ENCODE results near the gene NREP.

DNA sequence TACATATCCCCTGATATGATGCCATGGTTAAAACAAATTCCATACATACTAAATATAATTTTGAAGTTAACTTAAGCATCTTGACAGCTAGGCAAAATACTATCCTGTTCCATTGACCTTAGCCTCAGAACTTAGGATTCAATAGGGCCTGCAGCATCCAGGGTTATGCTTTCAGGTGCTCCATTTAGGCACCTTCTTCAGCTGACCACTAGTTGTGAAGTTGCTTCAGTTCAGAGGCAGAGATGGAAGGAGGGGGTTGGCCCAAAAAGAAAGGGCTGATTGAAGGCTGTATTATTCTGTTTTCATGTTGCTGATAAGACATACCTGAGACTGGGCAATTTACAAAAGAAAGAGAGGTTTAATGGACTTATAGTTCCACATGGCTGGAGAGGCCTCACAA is 7.0 kb upstream of the NREP start:
- TF ChIP-seq, protein P1, sequence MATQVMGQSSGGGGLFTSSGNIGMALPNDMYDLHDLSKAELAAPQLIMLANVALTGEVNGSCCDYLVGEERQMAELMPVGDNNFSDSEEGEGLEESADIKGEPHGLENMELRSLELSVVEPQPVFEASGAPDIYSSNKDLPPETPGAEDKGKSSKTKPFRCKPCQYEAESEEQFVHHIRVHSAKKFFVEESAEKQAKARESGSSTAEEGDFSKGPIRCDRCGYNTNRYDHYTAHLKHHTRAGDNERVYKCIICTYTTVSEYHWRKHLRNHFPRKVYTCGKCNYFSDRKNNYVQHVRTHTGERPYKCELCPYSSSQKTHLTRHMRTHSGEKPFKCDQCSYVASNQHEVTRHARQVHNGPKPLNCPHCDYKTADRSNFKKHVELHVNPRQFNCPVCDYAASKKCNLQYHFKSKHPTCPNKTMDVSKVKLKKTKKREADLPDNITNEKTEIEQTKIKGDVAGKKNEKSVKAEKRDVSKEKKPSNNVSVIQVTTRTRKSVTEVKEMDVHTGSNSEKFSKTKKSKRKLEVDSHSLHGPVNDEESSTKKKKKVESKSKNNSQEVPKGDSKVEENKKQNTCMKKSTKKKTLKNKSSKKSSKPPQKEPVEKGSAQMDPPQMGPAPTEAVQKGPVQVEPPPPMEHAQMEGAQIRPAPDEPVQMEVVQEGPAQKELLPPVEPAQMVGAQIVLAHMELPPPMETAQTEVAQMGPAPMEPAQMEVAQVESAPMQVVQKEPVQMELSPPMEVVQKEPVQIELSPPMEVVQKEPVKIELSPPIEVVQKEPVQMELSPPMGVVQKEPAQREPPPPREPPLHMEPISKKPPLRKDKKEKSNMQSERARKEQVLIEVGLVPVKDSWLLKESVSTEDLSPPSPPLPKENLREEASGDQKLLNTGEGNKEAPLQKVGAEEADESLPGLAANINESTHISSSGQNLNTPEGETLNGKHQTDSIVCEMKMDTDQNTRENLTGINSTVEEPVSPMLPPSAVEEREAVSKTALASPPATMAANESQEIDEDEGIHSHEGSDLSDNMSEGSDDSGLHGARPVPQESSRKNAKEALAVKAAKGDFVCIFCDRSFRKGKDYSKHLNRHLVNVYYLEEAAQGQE (IDR thresholded peaks at IDR 0.05; ENCODE audit: insufficient read depth in 1 of 2, low read depth in 2 of 2, low read length in 2 of 2) = no peak
- no peak for TF ChIP-seq POLR2AphosphoS5 (IDR thresholded peaks at IDR 0.05; ENCODE audit: low read depth, low read length)
- TF ChIP-seq TAF1 (IDR thresholded peaks at IDR 0.05; ENCODE audit: borderline replicate concordance, insufficient read depth, low read length) = no peak
- TF ChIP-seq FOXP2 (optimal IDR thresholded peaks at IDR 0.05; ENCODE audit: borderline replicate concordance, extremely low read depth, extremely low read length, insufficient read depth) = no peak
- no peak for TF ChIP-seq SIN3A (IDR thresholded peaks at IDR 0.05; ENCODE audit: borderline replicate concordance, insufficient read depth, low read length)

Measured in PFSK-1 (cell line).